Measurements from ENCODE around the gene PHLDA3.
A peak's percentile ranks its signal among the peaks of the same experiment; 100 is the strongest.

Gene PHLDA3

GRCh38 chr1:201514466-201514865 is 45.5 kb upstream of the PHLDA3 start:
- TF ChIP-seq CTCF (IDR thresholded peaks at IDR 0.05; ENCODE audit: extremely low read depth, insufficient read depth, missing control alignments) = no peak
- in situ Hi-C loops (cut with MboI; ENCODE audit: low pct_unique_long_range_greater_than_20kb, low sequenced_read_pairs, unreplicated experiment) = loop anchor here (10.0 kb wide), 1 partner anchor 70 kb away; no protein-coding TSS in a partner anchor
- no peak for DNase-seq (ENCODE audit: low spot score)

- no peak for DNase-seq (ENCODE audit: low spot score)
- in situ Hi-C loops (cut with MboI; ENCODE audit: low pct_unique_long_range_greater_than_20kb, low sequenced_read_pairs, unreplicated experiment) = loop anchor here (10.0 kb wide), 1 partner anchor 69 kb away; no protein-coding TSS in a partner anchor
- no peak for TF ChIP-seq CTCF (IDR thresholded peaks at IDR 0.05; ENCODE audit: extremely low read depth, insufficient read depth, missing control alignments)
These were observed 44.7 kb upstream of the PHLDA3 start for GRCh38 chr1:201513498-201514243.

- peak; percentile 61 for DNase-seq (ENCODE audit: low spot score)
- TF ChIP-seq CTCF (IDR thresholded peaks at IDR 0.05; ENCODE audit: extremely low read depth, insufficient read depth, missing control alignments) = no peak
- in situ Hi-C loops (cut with MboI; ENCODE audit: low pct_unique_long_range_greater_than_20kb, low sequenced_read_pairs, unreplicated experiment) = loop anchor here (10.0 kb wide), 1 partner anchor 67 kb away; no protein-coding TSS in a partner anchor
These were observed 43.1 kb upstream of the PHLDA3 start for GRCh38 chr1:201511941-201512539.

GRCh38 chr1:201511396-201511940 is 42.5 kb upstream of the PHLDA3 start:
- in situ Hi-C loops (cut with MboI; ENCODE audit: low pct_unique_long_range_greater_than_20kb, low sequenced_read_pairs, unreplicated experiment) = loop anchor here (10.0 kb wide), 1 partner anchor 67 kb away; no protein-coding TSS in a partner anchor
- no peak for TF ChIP-seq CTCF (IDR thresholded peaks at IDR 0.05; ENCODE audit: extremely low read depth, insufficient read depth, missing control alignments)
- DNase-seq (ENCODE audit: low spot score) = no peak

- no peak for TF ChIP-seq CTCF (IDR thresholded peaks at IDR 0.05; ENCODE audit: extremely low read depth, insufficient read depth, missing control alignments)
- peak; percentile 41 for DNase-seq (ENCODE audit: low spot score)
- in situ Hi-C loops (cut with MboI; ENCODE audit: low pct_unique_long_range_greater_than_20kb, low sequenced_read_pairs, unreplicated experiment) = loop anchor here (10.0 kb wide), 1 partner anchor 66 kb away; no protein-coding TSS in a partner anchor
These were observed 41.7 kb upstream of the PHLDA3 start for GRCh38 chr1:201510734-201511133.

GRCh38 chr1:201509601-201510374 is 40.8 kb upstream of the PHLDA3 start:
- no peak for DNase-seq (ENCODE audit: low spot score)
- TF ChIP-seq CTCF (IDR thresholded peaks at IDR 0.05; ENCODE audit: extremely low read depth, insufficient read depth, missing control alignments) = no peak
- in situ Hi-C loops (cut with MboI; ENCODE audit: low pct_unique_long_range_greater_than_20kb, low sequenced_read_pairs, unreplicated experiment) = loop anchor here (10.0 kb wide), 1 partner anchor 65 kb away; no protein-coding TSS in a partner anchor

Measured in GM13977 (cell line).